Thyroid gland (tissue), 4 donors: ENCODE results near the gene DTD1.

Experiments used
- CTCF ChIP-seq, 6 experiments: fragments of 200-600 bp in 3 of 6; fragments of 450-650 bp in 3 of 6; sonication (generic) in 3 of 6; IDR thresholded peaks; one replicate each; pipeline ENCODE4 v1.5.1; 2016 to 2019; ENCODE audit warnings: antibody characterized with exemption in 6 of 6, mild to moderate bottlenecking in 2 of 6, inconsistent platforms in 1 of 6, moderate library complexity in 1 of 6
- POLR2A ChIP-seq, 2 donors: fragments of 450-650 bp; IDR thresholded peaks; one replicate each; pipeline ENCODE4 v1.6.1; 2017; ENCODE audit warnings: antibody characterized with exemption in 2 of 2, mild to moderate bottlenecking in 2 of 2, moderate library complexity in 1 of 2

GRCh38 chr20:18613553-18613952, 25.7 kb downstream of the DTD1 start:
- TF ChIP-seq CTCF (IDR thresholded peaks at IDR 0.05) (no peak), POLR2A (IDR thresholded peaks at IDR 0.05) (no peak)
